Subcutaneous adipose tissue (tissue), 4 donors: ENCODE results near the gene AK5. TPM values are rescaled to one million over a fixed set of nuclear protein-coding genes. Genes with fewer than 3 reads are reported as not detected.

Source experiments
- CTCF ChIP-seq: fragments of 450-650 bp; IDR thresholded peaks from one replicate; pipeline ENCODE4 v1.5.1; 2016; ENCODE audit warnings: low read depth, mild to moderate bottlenecking, control low read depth, antibody characterized with exemption, moderate library complexity
- total RNA-seq, 4 donors: library from RNA; depleted of rRNA; stranded (reverse); fragments of >200 nt; gene quantifications; one replicate each; pipeline ENCODE4 v1.1.0, GENCODE V29; 2016

AK5 gene
- total RNA-seq, 4 donors from 2014 or later, result 0.34 to 0.38 TPM; not detected in 2

- no peak for TF ChIP-seq CTCF
Measured at GRCh38 chr1:77395051-77395450, 113.2 kb downstream of the AK5 start.

GRCh38 chr1:77398152-77398551 lies 116.3 kb downstream of the AK5 start:
- TF ChIP-seq CTCF, result no peak

- no peak for TF ChIP-seq CTCF
Measured at GRCh38 chr1:77399250-77400086, 117.6 kb downstream of the AK5 start.

- TF ChIP-seq CTCF, result no peak
Measured at GRCh38 chr1:77400781-77401180, 119.0 kb downstream of the AK5 start.

- no peak for TF ChIP-seq CTCF
Measured at GRCh38 chr1:77401384-77401783, 119.6 kb downstream of the AK5 start.

- TF ChIP-seq CTCF, result no peak
Measured at GRCh38 chr1:77405186-77405585, 123.4 kb downstream of the AK5 start.

- TF ChIP-seq CTCF, result no peak
Measured at GRCh38 chr1:77406661-77407060, 124.8 kb downstream of the AK5 start.
